Measurements from ENCODE around the gene CFAP99. TPM values are rescaled to one million over a fixed set of nuclear protein-coding genes. Genes with fewer than 3 reads are reported as not detected.

The CFAP99 gene
- total and polyA plus RNA-seq, 9 donors, result 0.10 to 12.9 (median 1.4) TPM; not detected in 4

- no peak for TF ChIP-seq CTCF (IDR thresholded peaks at IDR 0.05)
- no peak for TF ChIP-seq EP300 (IDR thresholded peaks at IDR 0.05)
- TF ChIP-seq POLR2A (IDR thresholded peaks at IDR 0.05), result no peak
Measured at GRCh38 chr4:2445571-2445970, 26.8 kb downstream of the CFAP99 start.

DNA sequence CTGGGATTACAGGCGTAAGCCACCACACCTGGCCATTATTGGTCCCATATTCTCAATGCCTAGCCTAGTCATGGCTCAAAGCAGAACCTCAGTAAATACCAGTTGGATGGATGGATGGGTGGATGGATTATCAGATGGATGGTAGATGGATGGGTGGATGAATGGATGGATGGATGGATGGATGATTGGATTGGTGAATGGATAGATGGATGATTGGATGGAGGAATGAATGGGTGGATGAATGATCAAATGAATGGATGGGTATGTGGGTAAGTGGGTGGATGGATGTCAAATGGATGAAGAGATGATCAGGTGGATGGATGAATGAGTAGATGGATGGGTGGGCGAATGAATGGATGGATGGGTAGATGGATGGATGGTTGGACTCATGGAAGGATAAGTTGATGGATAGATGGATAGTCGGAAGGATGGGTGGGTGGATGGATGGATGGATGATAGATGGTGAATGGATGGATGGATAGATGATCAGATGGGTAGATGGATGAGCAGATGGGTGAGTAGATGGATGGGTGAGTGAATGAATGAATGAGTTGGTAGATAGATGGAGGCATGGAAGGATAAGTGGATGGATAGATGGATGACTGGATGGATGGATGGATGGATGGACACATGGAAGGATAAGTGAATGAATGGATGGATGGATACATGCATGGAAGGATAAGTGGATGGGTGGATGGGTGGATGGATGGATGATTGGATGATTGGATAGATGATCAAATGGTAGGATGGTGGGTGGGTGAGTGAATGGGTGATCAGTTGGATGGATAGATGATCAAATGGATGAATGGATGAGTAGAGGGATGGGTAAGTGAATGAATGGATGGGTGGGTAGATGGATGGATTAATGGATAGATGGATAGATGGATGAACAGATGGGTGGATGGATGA lies 28.2 kb downstream of the CFAP99 start:
- no peak overlapping the region for H3K27ac ChIP-seq
- no peaks in the 10 kb centered on the region for H3K4me1 ChIP-seq (ENCODE audit: insufficient read depth)
- H3K4me3 ChIP-seq, result no peak overlapping the region
- intact Hi-C loops (cut with DNase I), result loop anchor here in 1 of 4 donors (10.0 kb wide), 1 partner anchor 232 kb away; no protein-coding TSS in a partner anchor
- no peak for DNase-seq
- H3K27me3 ChIP-seq, result no peaks in the 10 kb centered on the region
- TF ChIP-seq EP300 (IDR thresholded peaks at IDR 0.05), result no peak
- TF ChIP-seq POLR2A (IDR thresholded peaks at IDR 0.05), result no peak
- no peak for TF ChIP-seq CTCF (IDR thresholded peaks at IDR 0.05)
- no peaks in the 10 kb centered on the region for H3K9me3 ChIP-seq
- no peaks in the 10 kb centered on the region for H3K36me3 ChIP-seq
- 90% methylated on average over 3 of the region's 3 CpGs for WGBS, 3 donors

More at GRCh38 chr4:2445571-2445970, 26.8 kb downstream of the CFAP99 start:
- Histone ChIP-seq H3K27me3 (no peaks in the 10 kb centered on the region), H3K36me3 (no peaks in the 10 kb centered on the region), H3K4me1 (ENCODE audit: insufficient read depth) (no peaks in the 10 kb centered on the region), H3K4me3 (no peak overlapping the region), H3K27ac (no peak overlapping the region), H3K9me3 (no peaks in the 10 kb centered on the region)
- intact Hi-C loops (cut with DNase I), result loop anchor here in 1 of 4 donors (10.0 kb wide), 1 partner anchor 231 kb away; no protein-coding TSS in a partner anchor
- DNase-seq, result no peak
- 86 to 91% (median 89%) methylated on average over 6 of the region's 6 CpGs for WGBS, 3 donors

- TF ChIP-seq EP300 (IDR thresholded peaks at IDR 0.05) (no peak), CTCF (IDR thresholded peaks at IDR 0.05) (no peak), POLR2A (IDR thresholded peaks at IDR 0.05) (no peak)
- Histone ChIP-seq H3K36me3 (no peaks in the 10 kb centered on the region), H3K9me3 (no peaks in the 10 kb centered on the region), H3K4me3 (no peak overlapping the region), H3K4me1 (ENCODE audit: insufficient read depth) (no peaks in the 10 kb centered on the region), H3K27ac (no peak overlapping the region), H3K27me3 (no peaks in the 10 kb centered on the region)
- intact Hi-C loops (cut with DNase I), result loop anchor here in 1 of 4 donors (10.0 kb wide), 1 partner anchor 234 kb away; no protein-coding TSS in a partner anchor
- no peak for DNase-seq
- 84 to 89% (median 87%) methylated on average over 7 of the region's 7 CpGs for WGBS, 3 donors
Measured at GRCh38 chr4:2448589-2448988, 29.8 kb downstream of the CFAP99 start.

- no peaks in the 10 kb centered on the region for H3K4me1 ChIP-seq (ENCODE audit: insufficient read depth)
- DNase-seq, result no peak
- H3K27me3 ChIP-seq, result no peaks in the 10 kb centered on the region
- 87 to 91% (median 90%) methylated on average over 11 of the region's 11 CpGs for WGBS, 3 donors
- H3K27ac ChIP-seq, result no peak overlapping the region
- TF ChIP-seq CTCF (IDR thresholded peaks at IDR 0.05), result no peak
- no peak for TF ChIP-seq EP300 (IDR thresholded peaks at IDR 0.05)
- no peak for TF ChIP-seq POLR2A (IDR thresholded peaks at IDR 0.05)
- H3K4me3 ChIP-seq, result no peak overlapping the region
- H3K9me3 ChIP-seq, result no peaks in the 10 kb centered on the region
- no peaks in the 10 kb centered on the region for H3K36me3 ChIP-seq
- intact Hi-C loops (cut with DNase I), result loop anchor here in 1 of 4 donors (10.0 kb wide), 1 partner anchor 234 kb away; no protein-coding TSS in a partner anchor
Measured at GRCh38 chr4:2449051-2449450, 30.3 kb downstream of the CFAP99 start.
